COLO668 (cell line): ENCODE measurements around the gene KLHDC3.
"Not testable (repeated sequence)": the region's sequence is repeated elsewhere in the genome, so short reads cannot be mapped to it uniquely, and the experiment has no call there.

Experiments used
- DNase-seq: peaks from one replicate; lab custom pipeline; 2025; ENCODE audit not compliant: unreplicated experiment; lab: John Stamatoyannopoulos, UW

Gene KLHDC3

GRCh38 chr6:43026365-43026764, 12.3 kb downstream of the KLHDC3 start:
- no peak for DNase-seq

- no peak for DNase-seq
Measured at GRCh38 chr6:43029120-43029519, 15.1 kb downstream of the KLHDC3 start.

- no peak for DNase-seq
Measured at GRCh38 chr6:43032326-43032725, 18.3 kb downstream of the KLHDC3 start.

GRCh38 chr6:43033496-43034189, 19.6 kb downstream of the KLHDC3 start:
- DNase-seq = no peak

GRCh38 chr6:43034190-43034525, 20.1 kb downstream of the KLHDC3 start:
- DNase-seq = no peak

GRCh38 chr6:43035495-43036194, 21.6 kb downstream of the KLHDC3 start:
- no peak for DNase-seq

- DNase-seq = no peak
Measured at GRCh38 chr6:43036712-43037111, 22.7 kb downstream of the KLHDC3 start.

- DNase-seq = no peak
Measured at GRCh38 chr6:43037197-43037596, 23.1 kb downstream of the KLHDC3 start.

- no peak for DNase-seq
Measured at GRCh38 chr6:43037706-43038105, 23.7 kb downstream of the KLHDC3 start.

GRCh38 chr6:43038727-43039126, 24.7 kb downstream of the KLHDC3 start:
- no peak for DNase-seq

- DNase-seq = no peak
Measured at GRCh38 chr6:43040542-43041257, 26.7 kb downstream of the KLHDC3 start.

- not testable (repeated sequence) for DNase-seq
Measured at GRCh38 chr6:43041475-43041874, 27.4 kb downstream of the KLHDC3 start.

- DNase-seq = no peak
Measured at GRCh38 chr6:43043310-43043709, 29.3 kb downstream of the KLHDC3 start.

- DNase-seq = no peak
Measured at GRCh38 chr6:43045371-43045930, 31.4 kb downstream of the KLHDC3 start.

- no peak for DNase-seq
Measured at GRCh38 chr6:43047998-43048397, 33.9 kb downstream of the KLHDC3 start.

- no peak for DNase-seq
Measured at GRCh38 chr6:43050981-43051380, 36.9 kb downstream of the KLHDC3 start.

GRCh38 chr6:43052225-43052841, 38.3 kb downstream of the KLHDC3 start:
- DNase-seq = no peak

GRCh38 chr6:43052842-43053544, 38.9 kb downstream of the KLHDC3 start:
- DNase-seq = no peak

GRCh38 chr6:43053545-43054205, 39.6 kb downstream of the KLHDC3 start, which contains the start of gene CUL7:
Gene CUL7, minus strand, starts transcription at chr6:43053851. Its CDS starts 1,063 bp downstream, at chr6:43052788.
- DNase-seq = peak; percentile 90
